ENCODE measurements around the gene VAMP7.
"Not testable (repeated sequence)": the region's sequence is repeated elsewhere in the genome, so short reads cannot be mapped to it uniquely, and the experiment has no call there.

The VAMP7 gene

GRCh38 chrX:155986995-155987394 lies 105.8 kb downstream of the VAMP7 start:
- H3K4me3 ChIP-seq (ENCODE audit: low read depth, low read length): not testable (repeated sequence)

DNA sequence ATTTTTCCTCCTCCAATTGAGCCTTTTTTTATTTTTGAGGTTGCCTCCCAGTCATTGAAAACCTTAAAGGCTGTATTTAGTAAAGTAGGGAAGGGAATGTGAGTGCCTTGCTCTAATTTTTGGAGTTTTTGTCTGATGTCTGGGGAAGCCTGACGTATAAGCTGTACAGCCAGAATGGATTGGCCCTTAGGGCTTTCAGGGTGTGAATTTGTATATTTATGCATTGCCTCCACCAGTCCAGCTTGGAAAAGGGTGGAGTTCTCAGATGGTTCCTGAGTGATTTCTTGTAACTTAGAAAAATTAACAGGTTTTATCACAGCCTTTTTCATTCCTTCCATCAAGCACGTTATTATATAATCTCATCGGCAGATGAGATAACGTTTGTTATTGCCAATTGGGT lies 107.7 kb downstream of the VAMP7 start:
- no peak overlapping the region for H3K4me3 ChIP-seq (ENCODE audit: low read depth, low read length)
